ENCODE measurements around the gene PRR11.
A peak's percentile ranks its signal among the peaks of the same experiment; 100 is the strongest.
"Not testable (repeated sequence)": the region's sequence is repeated elsewhere in the genome, so short reads cannot be mapped to it uniquely, and the experiment has no call there.

The PRR11 gene

GRCh38 chr17:59152925-59153324 is 2.6 kb upstream of the PRR11 start:
- no peak for DNase-seq

- DNase-seq, result peak in 2 of 6 experiments; percentile 28 to 55
These were observed 1.2 kb upstream of the PRR11 start for GRCh38 chr17:59154292-59154720.

GRCh38 chr17:59154721-59155438 is 666 bp upstream of the PRR11 start, which contains the start of gene SKA2:
SKA2 (minus strand) TSS chr17:59155186; CDS start chr17:59155163, 23 bp downstream.
- peak; percentile 92 to 99 (median 98) for DNase-seq

GRCh38 chr17:59160157-59161025 is 4.8 kb downstream of the PRR11 start:
- no peak for DNase-seq

- DNase-seq, result no peak
These were observed 5.9 kb downstream of the PRR11 start for GRCh38 chr17:59161477-59161876.

- DNase-seq, result peak in 2 of 6 experiments; percentile 12 to 15
These were observed 10.4 kb downstream of the PRR11 start for GRCh38 chr17:59165933-59166342.

- DNase-seq, result no peak
These were observed 12.0 kb downstream of the PRR11 start for GRCh38 chr17:59167571-59168001.

- DNase-seq, result no peak
These were observed 17.0 kb downstream of the PRR11 start for GRCh38 chr17:59172436-59173004.

- DNase-seq, result no peak
These were observed 19.1 kb downstream of the PRR11 start for GRCh38 chr17:59174671-59175070.

GRCh38 chr17:59175076-59175475 is 19.5 kb downstream of the PRR11 start:
- DNase-seq, result no peak

- DNase-seq, result no peak
These were observed 22.9 kb downstream of the PRR11 start for GRCh38 chr17:59178266-59178985.

- not testable (repeated sequence) for DNase-seq
These were observed 24.1 kb downstream of the PRR11 start for GRCh38 chr17:59179601-59180000.

GRCh38 chr17:59180626-59181025 is 25.1 kb downstream of the PRR11 start:
- DNase-seq, result no peak

GRCh38 chr17:59181481-59181880 is 25.9 kb downstream of the PRR11 start:
- DNase-seq, result no peak

GRCh38 chr17:59185997-59186396 is 30.5 kb downstream of the PRR11 start:
- DNase-seq, result no peak

GRCh38 chr17:59186850-59187249 is 31.3 kb downstream of the PRR11 start:
- DNase-seq, result no peak

GRCh38 chr17:59190806-59191205 is 35.3 kb downstream of the PRR11 start:
- no peak for DNase-seq

GRCh38 chr17:59193336-59193862 is 37.9 kb downstream of the PRR11 start:
- DNase-seq, result no peak

GRCh38 chr17:59199398-59199797 is 43.9 kb downstream of the PRR11 start:
- DNase-seq, result no peak

GRCh38 chr17:59202320-59202719 is 46.8 kb downstream of the PRR11 start:
- no peak for DNase-seq

GRCh38 chr17:59219370-59219769 is 63.8 kb downstream of the PRR11 start:
- DNase-seq, result no peak

- no peak for DNase-seq
These were observed 64.4 kb downstream of the PRR11 start for GRCh38 chr17:59219992-59220327.

Data from stimulated activated naive CD4-positive, alpha-beta T cell (primary cell).